GM18861 (cell line): ENCODE data around the gene LLGL2.

Experiments used
- ATAC-seq: cut with Tn5 transposase; IDR thresholded peaks from one replicate; pipeline ENCODE4 v1.9.1; 2021; ENCODE audit not compliant: unreplicated experiment

The LLGL2 gene

GRCh38 chr17:75611851-75612429 is 86.4 kb downstream of the LLGL2 start:
- ATAC-seq = no peak

GRCh38 chr17:75612906-75613626 is 87.6 kb downstream of the LLGL2 start:
- ATAC-seq = no peak

- no peak for ATAC-seq
These were observed 88.5 kb downstream of the LLGL2 start for GRCh38 chr17:75614006-75614405.

- no peak for ATAC-seq
These were observed 89.2 kb downstream of the LLGL2 start for GRCh38 chr17:75614556-75615270.

- ATAC-seq = no peak
These were observed 89.8 kb downstream of the LLGL2 start for GRCh38 chr17:75615301-75615700.

GRCh38 chr17:75616521-75617122 is 91.1 kb downstream of the LLGL2 start:
- ATAC-seq = no peak

- ATAC-seq = no peak
These were observed 91.7 kb downstream of the LLGL2 start for GRCh38 chr17:75617218-75617617.

GRCh38 chr17:75617675-75618074 is 92.2 kb downstream of the LLGL2 start:
- no peak for ATAC-seq

- no peak for ATAC-seq
These were observed 94.3 kb downstream of the LLGL2 start for GRCh38 chr17:75619506-75620431.

GRCh38 chr17:75621489-75621888 is 96.0 kb downstream of the LLGL2 start:
- no peak for ATAC-seq

- ATAC-seq = no peak
These were observed 96.6 kb downstream of the LLGL2 start for GRCh38 chr17:75622076-75622475.

GRCh38 chr17:75622771-75623273 is 97.3 kb downstream of the LLGL2 start:
- ATAC-seq = no peak

- no peak for ATAC-seq
These were observed 97.9 kb downstream of the LLGL2 start for GRCh38 chr17:75623386-75623785.

GRCh38 chr17:75624021-75624420 is 98.5 kb downstream of the LLGL2 start:
- no peak for ATAC-seq
